Prostate gland (tissue), 2 donors: ENCODE data around the gene ZNF74.

Experiments used
- POLR2A ChIP-seq: fragments of 450-650 bp; IDR thresholded peaks from one replicate; pipeline ENCODE4 v1.6.1; 2016; ENCODE audit warnings: antibody characterized with exemption, mild to moderate bottlenecking
- POLR2AphosphoS5 ChIP-seq: sonication (generic); formaldehyde crosslinking; IDR thresholded peaks from one replicate; pipeline ENCODE4 v1.6.1; 2017; ENCODE audit warnings: antibody characterized with exemption
- TF ChIP-seq, protein P1 (sequence below), 4 experiments: fragments of 200-600 bp in 2 of 4; fragments of 450-650 bp in 2 of 4; sonication (generic) in 2 of 4; IDR thresholded peaks; 1 replicate in 3 of 4; 2 replicates in 1 of 4; pipeline ENCODE4 v1.5.1; 2016 to 2019; ENCODE audit warnings: antibody characterized with exemption in 4 of 4, mild to moderate bottlenecking in 2 of 4, moderate library complexity in 2 of 4

DNA sequence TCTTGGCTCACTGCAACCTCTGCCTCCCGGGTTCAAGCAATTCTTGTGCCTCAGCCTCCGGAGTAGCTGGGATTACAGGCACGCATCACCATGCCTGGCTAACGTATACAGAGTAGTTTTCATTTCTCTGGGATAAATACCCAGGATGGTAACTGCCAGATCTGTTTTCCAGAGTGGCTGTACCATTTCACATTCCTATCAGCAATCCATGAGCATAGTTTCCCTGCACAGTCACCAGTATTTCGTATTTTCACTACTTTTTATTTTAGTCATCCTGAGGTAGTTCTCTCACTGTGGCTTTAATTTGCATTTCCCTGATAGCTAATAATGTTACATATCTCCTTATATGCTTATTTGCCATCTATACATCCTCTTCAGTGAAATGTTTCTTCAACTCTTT lies 54.7 kb downstream of the ZNF74 start:
- TF ChIP-seq, protein P1, sequence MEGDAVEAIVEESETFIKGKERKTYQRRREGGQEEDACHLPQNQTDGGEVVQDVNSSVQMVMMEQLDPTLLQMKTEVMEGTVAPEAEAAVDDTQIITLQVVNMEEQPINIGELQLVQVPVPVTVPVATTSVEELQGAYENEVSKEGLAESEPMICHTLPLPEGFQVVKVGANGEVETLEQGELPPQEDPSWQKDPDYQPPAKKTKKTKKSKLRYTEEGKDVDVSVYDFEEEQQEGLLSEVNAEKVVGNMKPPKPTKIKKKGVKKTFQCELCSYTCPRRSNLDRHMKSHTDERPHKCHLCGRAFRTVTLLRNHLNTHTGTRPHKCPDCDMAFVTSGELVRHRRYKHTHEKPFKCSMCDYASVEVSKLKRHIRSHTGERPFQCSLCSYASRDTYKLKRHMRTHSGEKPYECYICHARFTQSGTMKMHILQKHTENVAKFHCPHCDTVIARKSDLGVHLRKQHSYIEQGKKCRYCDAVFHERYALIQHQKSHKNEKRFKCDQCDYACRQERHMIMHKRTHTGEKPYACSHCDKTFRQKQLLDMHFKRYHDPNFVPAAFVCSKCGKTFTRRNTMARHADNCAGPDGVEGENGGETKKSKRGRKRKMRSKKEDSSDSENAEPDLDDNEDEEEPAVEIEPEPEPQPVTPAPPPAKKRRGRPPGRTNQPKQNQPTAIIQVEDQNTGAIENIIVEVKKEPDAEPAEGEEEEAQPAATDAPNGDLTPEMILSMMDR (IDR thresholded peaks at IDR 0.05) = no peak
- no peak for TF ChIP-seq POLR2A
- TF ChIP-seq POLR2AphosphoS5 = no peak
